Right lobe of liver (tissue), 6 donors: ENCODE results near the gene MTMR6. TPM values are rescaled to one million over a fixed set of nuclear protein-coding genes. Genes with fewer than 3 reads are reported as not detected.

Experiments used
- ATAC-seq, 4 donors: fragments of 200-7000 bp; cut with Tn5 transposase; one replicate each; pipeline ENCODE4 v1.9.1; 2020; ENCODE audit warnings: mild to moderate bottlenecking in 4 of 4, moderate library complexity in 4 of 4
- DNase-seq, 3 donors: peaks; one replicate each; pipeline ENCODE4 v3.0.0-alpha.2; 2020
- H3K27ac ChIP-seq, 3 donors: fragments of 200-600 bp; one replicate each; pipeline ENCODE4 v1.8.0; 2022
- H3K27me3 ChIP-seq, 2 donors: fragments of 200-600 bp; one replicate each; pipeline ENCODE4 v1.8.0; 2022
- H3K36me3 ChIP-seq, 4 donors: fragments of 200-600 bp; sonication (generic) in 1 of 4; one replicate each; pipeline versions ENCODE4 v1.5.1 to v1.8.0; 2017 to 2022; ENCODE audit warnings: control low read depth in 1 of 4
- H3K4me1 ChIP-seq, 4 donors: fragments of 200-600 bp; sonication (generic) in 1 of 4; one replicate each; pipeline versions ENCODE4 v1.5.1 to v1.8.0; 2017 to 2022; ENCODE audit warnings: control low read depth in 1 of 4
- H3K4me3 ChIP-seq, 3 donors: fragments of 200-600 bp; one replicate each; pipeline ENCODE4 v1.8.0; 2022
- H3K9me3 ChIP-seq, 4 donors: fragments of 200-600 bp; sonication (generic) in 1 of 4; one replicate each; pipeline versions ENCODE4 v1.5.1 to v1.8.0; 2017 to 2022; ENCODE audit warnings: control low read depth in 1 of 4
- CTCF ChIP-seq, 4 donors: fragments of 200-600 bp in 3 of 4; fragments of 450-650 bp in 1 of 4; IDR thresholded peaks; one replicate each; pipeline versions ENCODE4 v1.5.1 to v1.8.0; 2016 to 2022; ENCODE audit warnings: antibody characterized with exemption in 4 of 4, mild to moderate bottlenecking in 2 of 4
- POLR2A ChIP-seq: fragments of 450-650 bp; IDR thresholded peaks from one replicate; pipeline ENCODE4 v1.6.1; 2017; ENCODE audit warnings: antibody characterized with exemption, mild to moderate bottlenecking
- WGBS: methylation state at CpG from one replicate; pipeline ENCODE4 v1.1.6; 2018; ENCODE audit warnings: low coverage, low lambda C conversion rate; ENCODE audit not compliant: insufficient coverage; ENCODE audit errors: missing lambda C conversion rate; 5-methylcytosine and 5-hydroxymethylcytosine counted together
- intact Hi-C, 2 donors: fragments of 100-400 bp; cut with DNase I; formaldehyde crosslinking; loops; one replicate each; pipeline versions ENCODE4 v1.11.2 to v1.14.1; 2022
- total RNA-seq, 6 experiments: library from RNA; depleted of rRNA in 2 of 6; stranded (reverse); fragments of >200 nt in 2 of 6; fragmentation: NEBNext Ultra II Directional in 3 of 6; extraction: Animal tissue kit (Norgen Biotek cat#: 25700) in 3 of 6; gene quantifications; one replicate each; pipeline versions ENCODE4 v1.1.0 to v1.2.4, GENCODE V29; 2016 to 2023
- donor health status: DM: no; HTN: yes; CAD: no.
- donor health status: DM: no; HTN: no; CAD: no.
- donor health status: DM: no; HTN: no; CAD: no.
- donor health status: DM: no; HTN: yes; CAD: no.
- donor health status: DM: no; HTN: yes; CAD: no.

MTMR6 gene
- total RNA-seq, 6 experiments from 2014 or later: 5.1 to 13.4 (median 7.4) TPM

GRCh38 chr13:25213715-25214114 lies 73.6 kb downstream of the MTMR6 start:
- H3K36me3 ChIP-seq: no peaks in the 10 kb centered on the region
- TF ChIP-seq CTCF (IDR thresholded peaks at IDR 0.05) (no peak), POLR2A (no peak)
- intact Hi-C loops: no loop called here
- H3K4me1 ChIP-seq: no peaks in the 10 kb centered on the region
- WGBS: 100% methylated on average over 1 of the region's 2 CpGs
- H3K9me3 ChIP-seq: no peaks in the 10 kb centered on the region
- no peak for DNase-seq
- no peaks in the 10 kb centered on the region for H3K27me3 ChIP-seq
- no peak for ATAC-seq
- H3K4me3 ChIP-seq: no peak overlapping the region
- no peak overlapping the region for H3K27ac ChIP-seq

GRCh38 chr13:25210842-25211569 lies 76.3 kb downstream of the MTMR6 start:
- Histone ChIP-seq H3K27ac (no peak overlapping the region), H3K9me3 (no peaks in the 10 kb centered on the region), H3K27me3 (no peaks in the 10 kb centered on the region), H3K4me1 (no peaks in the 10 kb centered on the region), H3K4me3 (no peak overlapping the region), H3K36me3 (no peaks in the 10 kb centered on the region)
- TF ChIP-seq POLR2A (no peak), CTCF (IDR thresholded peaks at IDR 0.05) (no peak)
- 67% methylated on average over 12 of the region's 13 CpGs for WGBS
- intact Hi-C loops: no loop called here
- ATAC-seq: no peak
- no peak for DNase-seq

- no peaks in the 10 kb centered on the region for H3K9me3 ChIP-seq
- H3K4me1 ChIP-seq: no peaks in the 10 kb centered on the region
- no peaks in the 10 kb centered on the region for H3K27me3 ChIP-seq
- H3K27ac ChIP-seq: no peak overlapping the region
- no peaks in the 10 kb centered on the region for H3K36me3 ChIP-seq
- intact Hi-C loops: no loop called here
- 71% methylated on average over 8 of the region's 8 CpGs for WGBS
- ATAC-seq (no peak), DNase-seq (no peak)
- TF ChIP-seq CTCF (IDR thresholded peaks at IDR 0.05) (no peak), POLR2A (no peak)
- no peak overlapping the region for H3K4me3 ChIP-seq
Measured at GRCh38 chr13:25207291-25207810, 79.9 kb downstream of the MTMR6 start.

GRCh38 chr13:25204863-25205262 lies 82.4 kb downstream of the MTMR6 start:
- no peaks in the 10 kb centered on the region for H3K4me1 ChIP-seq
- no peak for ATAC-seq
- intact Hi-C loops: no loop called here

More at GRCh38 chr13:25204863-25205262, 82.4 kb downstream of the MTMR6 start:
- Histone ChIP-seq H3K36me3 (no peaks in the 10 kb centered on the region), H3K9me3 (no peaks in the 10 kb centered on the region), H3K27me3 (no peaks in the 10 kb centered on the region), H3K27ac (no peak overlapping the region), H3K4me3 (no peak overlapping the region)
- 64% methylated on average over 4 of the region's 4 CpGs for WGBS
- no peak for DNase-seq
- TF ChIP-seq POLR2A: no peak
- TF ChIP-seq CTCF (IDR thresholded peaks at IDR 0.05): no peak
